Caki2 (cell line): ENCODE results near the gene FRMPD4. TPM values are rescaled to one million over a fixed set of nuclear protein-coding genes. Genes with fewer than 3 reads are reported as not detected.
A peak's percentile ranks its signal among the peaks of the same experiment; 100 is the strongest.
"Not testable (repeated sequence)": the region's sequence is repeated elsewhere in the genome, so short reads cannot be mapped to it uniquely, and the experiment has no call there.

Experiments used
- DNase-seq: peaks from one replicate; pipeline ENCODE4 v3.0.0-alpha.2; 2015; ENCODE audit warnings: low read depth
- in situ Hi-C: cut with HindIII; loops from 2 replicates; pipeline ENCODE4 v1.10.0; 2016; ENCODE audit warnings: low sequenced_read_pairs, low pct_unique_long_range_greater_than_20kb, mixed read lengths
- total RNA-seq: library from RNA; depleted of rRNA; stranded (reverse); fragments of >200 nt; shearing (Covaris generic); gene quantifications from 2 replicates; pipeline ENCODE4 v1.2.3, GENCODE V29; 2014; ENCODE audit warnings: low replicate concordance

FRMPD4 gene
- total RNA-seq, 1 experiment from 2014 or later: under 0.01 TPM

- DNase-seq, in situ Hi-C loops: not testable (repeated sequence)
These were observed 404.0 kb downstream of the FRMPD4 start for GRCh38 chrX:12542251-12542650.

DNA sequence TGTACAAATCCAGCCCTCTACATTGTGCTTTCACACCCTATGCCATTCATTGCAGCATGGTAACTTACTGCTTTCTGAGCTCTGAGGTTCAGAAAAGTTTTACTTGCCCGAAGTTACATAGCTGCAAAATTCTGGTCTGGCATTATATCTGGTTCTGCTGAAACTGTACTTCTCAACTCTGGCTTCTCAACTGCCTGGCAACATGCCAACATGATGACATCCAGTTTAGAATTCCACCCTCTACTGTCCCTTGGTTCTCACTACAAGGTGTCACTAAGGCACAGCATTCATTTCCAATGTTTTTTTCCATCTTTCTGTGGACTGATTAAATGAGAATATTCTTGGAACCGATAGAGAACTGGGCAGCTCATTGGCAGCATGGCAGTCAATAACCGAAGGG, 410.1 kb downstream of the FRMPD4 start:
- in situ Hi-C loops: no loop called here
- no peak for DNase-seq

- in situ Hi-C loops: no loop called here
- peak; percentile 13 for DNase-seq
These were observed 410.5 kb downstream of the FRMPD4 start for GRCh38 chrX:12548746-12549145.

DNA sequence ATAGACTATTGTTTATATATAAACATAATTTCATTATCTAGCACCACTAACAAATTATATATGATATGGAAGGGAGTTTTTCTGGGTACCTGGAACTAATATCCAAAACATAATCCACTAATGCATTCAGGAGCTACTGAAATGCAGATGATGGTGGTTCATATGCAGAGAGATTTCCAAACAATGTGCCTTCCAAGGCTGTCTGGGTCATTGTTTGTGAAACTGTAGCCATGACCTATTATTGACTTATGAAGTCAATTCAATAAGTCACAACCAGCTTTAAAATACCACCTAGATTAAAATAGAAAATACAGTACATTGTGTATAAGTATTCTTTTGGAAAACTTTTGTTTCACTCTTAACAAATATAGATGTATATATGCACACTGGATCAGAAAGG, 415.9 kb downstream of the FRMPD4 start:
- in situ Hi-C loops: no loop called here
- no peak for DNase-seq

DNA sequence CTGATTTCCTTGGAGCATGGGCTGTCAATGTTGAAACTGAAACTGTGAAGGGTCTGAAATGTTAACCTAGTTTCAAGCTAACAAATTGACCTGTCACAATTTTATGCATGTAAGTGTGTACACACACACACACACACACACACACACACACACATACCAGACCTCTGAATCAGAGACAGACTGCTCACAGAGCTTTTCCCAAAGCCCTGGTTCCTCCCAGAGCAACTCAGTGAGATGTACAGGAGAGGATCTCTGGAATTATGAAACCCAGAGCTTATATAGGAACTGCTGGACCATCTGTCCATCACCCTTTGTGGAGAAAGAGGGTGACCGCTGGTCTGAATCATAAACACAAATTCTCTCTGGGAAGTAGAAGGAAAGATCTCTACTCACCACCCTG, 424.8 kb downstream of the FRMPD4 start:
- in situ Hi-C loops: no loop called here
- no peak for DNase-seq

DNA sequence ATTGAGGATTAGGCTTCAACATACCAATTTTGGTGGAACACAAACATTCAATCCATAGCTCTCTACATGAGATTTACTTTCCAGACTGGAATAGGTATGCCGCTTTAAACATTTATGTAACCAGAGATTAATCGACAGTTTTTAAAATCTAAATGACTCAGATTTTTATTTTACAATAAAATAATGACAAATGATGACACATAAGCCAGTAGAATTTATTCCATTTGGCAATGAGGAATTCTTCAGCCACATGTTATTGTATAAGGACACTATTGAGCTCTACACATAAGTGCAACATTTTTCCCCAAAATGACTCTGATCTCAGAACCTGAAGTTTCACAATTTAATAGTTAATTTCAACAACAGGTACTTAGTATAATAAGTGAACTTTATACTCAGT, 425.9 kb downstream of the FRMPD4 start:
- in situ Hi-C loops: no loop called here

GRCh38 chrX:12567857-12568256, 429.6 kb downstream of the FRMPD4 start:
- in situ Hi-C loops: no loop called here
- DNase-seq: no peak

More for the DNA sequence above, 425.9 kb downstream of the FRMPD4 start:
- no peak for DNase-seq

DNA sequence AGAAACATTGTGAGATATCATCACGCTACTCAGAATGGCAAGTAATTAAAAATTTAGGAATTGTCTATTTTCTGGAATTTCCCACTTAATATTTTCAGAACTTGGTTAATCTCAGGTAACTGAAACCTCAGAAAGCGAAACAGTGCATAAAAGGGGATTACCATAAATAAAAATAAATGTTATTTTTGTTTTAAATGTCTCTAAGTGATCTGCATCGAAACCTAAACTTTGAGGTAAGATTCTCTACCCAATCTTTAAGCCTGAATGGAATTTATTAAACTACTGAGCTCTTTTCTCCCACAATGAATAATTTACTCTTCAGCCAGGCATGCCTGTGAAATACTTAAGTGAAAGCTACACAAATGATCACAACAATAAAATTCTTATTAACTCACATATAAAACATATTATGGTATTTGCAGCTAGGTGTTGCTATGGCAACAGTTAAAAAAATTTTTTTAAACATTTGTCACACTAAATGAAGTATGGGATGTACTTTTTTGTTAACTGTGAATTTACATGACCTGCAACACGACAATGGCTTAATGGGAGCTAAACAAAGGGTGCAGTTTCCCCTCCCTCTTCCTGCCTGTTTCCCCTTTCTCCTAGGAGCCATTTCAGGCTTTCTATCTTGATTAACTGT, 432.7 kb downstream of the FRMPD4 start:
- in situ Hi-C loops: no loop called here
- DNase-seq: no peak

DNA sequence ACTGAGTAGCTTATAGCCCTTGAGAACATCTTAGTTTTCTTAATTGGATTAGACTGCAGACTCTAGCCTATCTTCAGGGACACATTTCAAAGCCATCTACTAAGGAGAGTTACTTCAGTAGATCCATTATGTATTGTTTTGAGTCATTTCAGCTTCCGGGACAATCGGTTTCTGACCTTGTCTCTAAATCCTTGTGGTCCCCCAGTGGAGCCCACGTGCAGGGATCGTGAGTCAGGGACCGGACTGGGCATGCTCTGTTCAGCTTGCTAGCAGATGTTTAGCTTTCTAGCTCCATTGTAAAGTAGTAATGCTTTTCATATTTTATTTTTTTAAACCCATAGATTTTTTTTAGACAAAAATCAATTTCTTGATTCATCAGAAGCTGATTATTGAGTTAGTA, 441.0 kb downstream of the FRMPD4 start:
- DNase-seq: no peak
- in situ Hi-C loops: no loop called here

- in situ Hi-C loops: no loop called here
- DNase-seq: no peak
These were observed 442.3 kb downstream of the FRMPD4 start for GRCh38 chrX:12580548-12580947.

GRCh38 chrX:12581546-12581945, 443.3 kb downstream of the FRMPD4 start:
- DNase-seq: no peak

DNA sequence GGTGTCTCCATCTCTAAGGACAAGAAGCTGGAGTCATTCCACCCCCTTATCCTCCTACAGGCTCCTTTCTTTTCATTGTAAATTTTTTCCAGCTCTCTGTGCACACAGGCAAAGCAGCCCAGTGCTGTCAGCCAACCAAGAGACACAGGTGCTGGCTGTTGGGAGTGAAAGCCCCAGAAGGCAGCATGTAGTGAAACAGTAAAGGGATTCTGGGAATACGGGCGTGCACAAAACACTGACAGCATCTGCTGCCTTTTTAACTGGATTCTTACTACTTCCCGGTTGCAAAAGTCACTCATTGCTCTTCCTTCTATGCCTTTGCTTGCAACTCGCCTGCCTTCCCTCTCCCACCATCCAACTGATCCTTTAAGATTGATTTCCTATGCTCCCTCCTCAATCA, 444.4 kb downstream of the FRMPD4 start:
- in situ Hi-C loops: no loop called here
- DNase-seq: no peak

More at GRCh38 chrX:12581546-12581945, 443.3 kb downstream of the FRMPD4 start:
- in situ Hi-C loops: no loop called here

GRCh38 chrX:12583543-12583942, 445.3 kb downstream of the FRMPD4 start:
- DNase-seq: no peak
- in situ Hi-C loops: no loop called here

GRCh38 chrX:12595720-12596119, 457.4 kb downstream of the FRMPD4 start:
- in situ Hi-C loops: no loop called here
- DNase-seq: no peak

- peak; percentile 21 for DNase-seq
These were observed 471.8 kb downstream of the FRMPD4 start for GRCh38 chrX:12610079-12610478.

GRCh38 chrX:12611471-12611870, 473.2 kb downstream of the FRMPD4 start:
- DNase-seq: no peak
- in situ Hi-C loops: no loop called here

More at GRCh38 chrX:12610079-12610478, 471.8 kb downstream of the FRMPD4 start:
- in situ Hi-C loops: no loop called here

- no peak for DNase-seq
- in situ Hi-C loops: no loop called here
These were observed 476.0 kb downstream of the FRMPD4 start for GRCh38 chrX:12614266-12614665.

DNA sequence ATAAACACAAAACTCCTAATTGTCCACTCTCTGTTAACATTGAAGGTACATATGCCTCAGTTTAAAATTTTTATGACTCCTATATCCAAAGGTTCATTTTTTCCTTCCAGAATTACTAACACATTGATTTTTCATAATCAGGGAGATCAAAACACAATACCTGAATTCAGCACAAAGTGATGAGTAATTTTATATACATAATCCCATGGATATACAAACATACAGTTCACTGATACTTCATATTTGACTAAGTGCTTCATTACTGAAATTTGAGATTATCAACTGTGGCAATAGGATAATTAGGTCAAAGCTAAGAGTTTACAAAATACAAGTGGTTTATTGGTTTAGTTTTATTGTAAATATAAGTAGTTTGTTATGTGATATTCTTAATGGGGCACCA, 476.8 kb downstream of the FRMPD4 start:
- in situ Hi-C loops: no loop called here
- DNase-seq: no peak

- in situ Hi-C loops: no loop called here
These were observed 479.0 kb downstream of the FRMPD4 start for GRCh38 chrX:12617241-12617640.

DNA sequence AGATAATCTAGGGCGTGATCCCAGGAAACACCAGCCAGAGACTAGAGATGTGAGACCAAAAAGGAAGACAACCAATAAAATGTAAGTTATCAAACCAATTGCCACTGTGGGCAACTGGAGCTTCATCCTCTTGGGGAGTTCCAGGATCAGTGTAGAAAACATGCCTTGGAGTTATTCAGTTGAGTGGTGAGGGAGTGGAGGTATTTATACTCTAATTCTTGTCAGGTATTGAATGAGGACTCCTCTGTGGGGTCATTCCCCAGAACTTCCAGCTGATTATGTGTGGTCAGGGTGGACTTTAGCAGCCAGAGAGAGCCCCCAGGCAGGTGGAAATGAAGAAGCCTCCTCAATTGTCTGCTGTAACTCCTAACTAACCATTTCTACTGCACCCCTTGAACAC, 509.0 kb downstream of the FRMPD4 start:
- no peak for DNase-seq
- in situ Hi-C loops: no loop called here

More at GRCh38 chrX:12617241-12617640, 479.0 kb downstream of the FRMPD4 start:
- no peak for DNase-seq
